CD4-positive, alpha-beta T cell treated with Interleukin-4 for 1 hour (primary cell): ENCODE data around the gene MYO5C.

Experiments
- DNase-seq, 2 donors: peaks; one replicate each; pipeline ENCODE4 v3.0.0-alpha.2; 2020 to 2022

The MYO5C gene

DNA sequence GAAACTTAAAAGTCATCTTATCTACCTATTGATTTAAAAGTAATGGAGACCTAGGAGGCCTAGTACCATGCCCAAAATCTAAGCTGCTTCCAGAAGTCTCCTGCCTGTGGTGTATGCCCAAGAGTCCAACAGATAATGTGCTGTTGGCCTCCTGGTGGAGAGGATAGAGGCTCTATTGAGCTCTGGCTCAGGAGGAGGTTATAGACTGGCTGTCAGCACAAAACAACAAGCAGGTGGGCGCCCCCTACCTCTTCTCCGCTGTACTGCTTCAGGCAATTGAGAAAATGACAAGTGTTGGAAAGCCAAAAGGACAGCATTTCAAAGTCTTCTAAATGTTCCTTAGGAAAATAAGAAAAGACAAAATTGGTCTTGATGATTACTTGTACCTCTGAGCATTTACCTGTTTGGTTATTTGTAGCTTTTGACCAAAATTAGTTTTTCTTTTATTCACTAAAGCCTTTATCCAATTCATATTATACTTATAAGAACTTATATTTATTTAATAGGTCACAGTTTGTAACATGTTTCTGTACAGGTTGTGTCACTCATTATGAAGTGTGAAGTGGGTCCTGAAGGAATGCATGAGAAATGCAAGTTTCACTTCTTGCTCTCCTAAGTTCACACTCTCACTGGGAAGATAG lies 87.2 kb downstream of the MYO5C start:
- DNase-seq, result peak; percentile 66 to 77

DNA sequence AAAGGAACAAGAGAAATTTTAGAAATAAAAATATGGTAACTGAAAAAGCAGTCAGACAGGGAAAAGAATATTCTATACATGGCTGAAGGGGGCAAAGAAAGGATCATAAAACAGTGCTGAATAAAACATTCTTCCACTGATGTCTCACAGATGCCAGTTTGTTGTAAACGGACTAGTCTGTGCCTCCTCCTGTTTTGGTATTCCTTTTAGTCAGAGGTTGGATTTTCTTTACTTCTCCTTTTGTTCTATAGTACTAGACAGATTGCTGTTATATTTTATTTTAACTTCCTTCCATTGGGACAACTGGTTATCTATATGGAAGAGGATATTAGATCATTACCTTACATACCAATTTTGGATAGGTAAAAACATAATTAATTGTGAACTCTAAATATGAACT lies 88.4 kb downstream of the MYO5C start:
- no peak for DNase-seq

GRCh38 chr15:52206446-52206845 lies 89.2 kb downstream of the MYO5C start:
- DNase-seq, result no peak

DNA sequence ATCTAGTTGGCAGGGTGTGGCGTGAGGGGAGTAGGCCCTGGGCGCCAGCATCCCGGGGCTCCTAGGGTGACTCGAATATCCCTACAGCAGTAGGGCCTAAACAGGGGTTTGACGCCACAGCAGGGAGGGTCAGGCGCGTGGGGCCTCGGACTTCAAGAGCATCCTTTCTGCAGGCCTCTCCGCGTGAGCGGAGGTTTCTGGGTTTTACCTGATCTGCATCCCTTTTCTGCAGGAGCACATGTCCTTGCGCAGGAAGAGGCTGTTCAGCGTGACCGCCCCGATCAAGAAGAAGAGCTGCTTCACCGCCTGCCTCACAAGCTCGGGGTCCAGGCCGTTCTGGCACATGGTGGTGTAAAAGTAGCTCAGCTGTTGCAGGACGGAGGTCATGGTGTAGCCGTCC lies 90.9 kb downstream of the MYO5C start:
- no peak for DNase-seq

GRCh38 chr15:52200831-52201365 lies 94.7 kb downstream of the MYO5C start:
- DNase-seq, result no peak

DNA sequence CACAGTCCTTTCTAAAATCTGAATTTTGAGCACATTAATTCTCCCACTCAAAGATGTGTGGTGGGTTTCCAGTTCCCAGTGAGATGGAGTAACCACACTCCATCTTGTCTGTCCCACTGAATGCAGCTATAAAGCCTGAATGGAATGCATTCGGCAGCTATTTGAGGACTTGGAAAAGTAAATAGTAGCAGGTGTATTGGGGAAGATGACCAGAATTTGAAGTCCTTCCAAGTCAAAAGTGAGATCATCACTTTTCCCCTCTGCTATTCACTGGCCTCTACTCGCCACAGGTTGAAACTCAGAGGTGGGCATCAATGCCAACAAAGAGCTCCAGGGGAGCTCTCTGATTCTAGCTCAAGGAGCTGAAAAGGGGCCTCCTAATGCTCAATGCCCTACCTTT lies 96.3 kb downstream of the MYO5C start:
- DNase-seq, result no peak

GRCh38 chr15:52196891-52197290 lies 98.7 kb downstream of the MYO5C start:
- no peak for DNase-seq

GRCh38 chr15:52193791-52194190 lies 101.8 kb downstream of the MYO5C start:
- no peak for DNase-seq

GRCh38 chr15:52193321-52193720 lies 102.3 kb downstream of the MYO5C start:
- no peak for DNase-seq

DNA sequence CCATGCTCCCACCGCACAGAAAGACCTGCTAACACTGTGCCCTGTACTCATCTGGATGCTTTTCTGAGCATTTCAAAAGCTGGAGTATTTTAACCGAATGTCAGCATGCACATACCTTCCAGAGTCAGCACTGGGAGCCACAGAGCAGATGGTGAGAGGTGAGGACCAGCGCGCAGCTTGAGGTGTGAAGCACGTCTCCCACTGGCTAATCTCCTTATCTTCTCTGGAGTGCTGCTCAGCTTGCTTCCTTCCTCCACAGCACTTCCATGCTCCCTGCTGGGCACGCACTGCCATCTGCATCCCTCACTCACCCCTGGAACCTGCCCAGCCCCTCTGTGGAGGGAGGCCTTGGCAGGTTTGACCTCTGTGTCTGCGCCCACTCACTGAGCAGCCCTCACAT lies 104.4 kb downstream of the MYO5C start, which contains the start of gene GNB5:
GNB5 (minus strand) TSS at position 186 of the 400 bp plus-strand sequence. CDS start 6,716 bp downstream, outside the sequence.
- DNase-seq, result no peak

- DNase-seq, result no peak
Measured at GRCh38 chr15:52186651-52187486, 108.7 kb downstream of the MYO5C start.

- DNase-seq, result no peak
Measured at GRCh38 chr15:52185151-52185561, 110.4 kb downstream of the MYO5C start.

- no peak for DNase-seq
Measured at GRCh38 chr15:52184721-52185120, 110.9 kb downstream of the MYO5C start.

DNA sequence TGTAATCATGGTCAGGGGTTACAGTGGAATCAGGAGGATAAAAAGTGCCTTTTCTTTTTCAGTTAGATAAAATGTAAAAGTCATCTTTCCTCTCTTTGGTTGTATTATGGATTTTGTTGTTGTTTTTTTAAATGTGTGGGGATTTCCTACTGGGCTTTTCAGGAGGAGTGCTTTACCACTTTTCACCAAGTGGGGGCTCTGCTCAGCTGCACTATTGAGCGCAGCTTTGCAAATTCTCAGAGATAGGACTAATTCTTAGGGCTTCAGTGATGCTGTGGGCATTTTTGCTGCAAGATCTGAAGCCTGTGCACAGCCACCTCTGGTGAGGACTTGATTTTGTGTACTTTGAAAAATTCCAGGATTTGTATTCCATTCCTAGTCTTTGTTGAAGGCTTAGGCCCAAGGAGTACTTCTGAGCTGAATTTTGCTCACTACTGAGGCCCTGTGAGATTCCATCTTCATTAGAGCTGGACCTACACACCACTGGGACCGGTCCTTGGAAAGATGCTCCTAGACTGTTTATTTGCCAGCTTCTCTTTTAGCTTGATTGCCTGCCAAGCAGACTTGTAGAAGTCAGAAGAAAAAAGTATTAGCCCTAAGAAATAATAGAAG lies 111.9 kb downstream of the MYO5C start:
- DNase-seq, result peak; percentile 24 to 35

DNA sequence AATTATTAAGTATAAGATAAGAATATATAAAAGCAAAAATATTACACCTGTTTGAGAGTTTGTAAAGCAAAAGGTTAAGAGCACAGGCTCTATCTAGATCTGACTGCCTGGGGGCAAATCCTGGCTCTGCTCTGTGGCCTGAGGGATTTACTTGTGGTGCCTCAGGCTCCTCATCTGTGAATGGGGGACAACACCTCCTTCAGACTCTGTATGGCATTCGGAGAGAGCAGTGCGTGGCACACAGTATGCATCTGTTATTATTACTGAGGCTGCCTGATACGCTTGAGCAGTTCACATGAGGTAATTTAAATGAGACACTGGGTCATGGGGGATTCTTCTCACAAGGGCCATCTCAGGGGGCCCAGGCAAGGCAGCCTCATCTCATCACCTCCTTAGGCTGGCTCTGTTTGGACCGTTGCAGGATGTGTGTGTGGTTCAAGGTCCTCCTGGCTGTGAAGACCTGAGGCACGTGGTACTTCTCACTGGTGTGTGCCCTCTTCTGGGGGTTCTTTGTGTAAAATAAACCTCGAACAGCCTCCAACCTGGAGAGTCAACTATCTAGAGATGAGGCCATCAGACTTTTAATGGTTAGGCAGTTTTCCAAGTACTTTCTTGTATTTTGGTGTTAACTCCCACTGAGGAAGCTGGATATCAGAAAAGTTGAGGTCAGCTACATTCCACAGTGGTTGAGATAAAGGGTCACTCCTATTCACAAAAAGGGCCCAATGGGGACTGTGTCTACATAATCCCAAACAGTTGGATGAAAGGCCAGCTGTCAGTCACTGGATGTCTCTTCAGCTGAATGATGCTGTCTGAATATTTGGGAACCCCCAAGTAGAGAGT lies 113.4 kb downstream of the MYO5C start:
- no peak for DNase-seq

GRCh38 chr15:52180851-52181450 lies 114.7 kb downstream of the MYO5C start:
- no peak for DNase-seq

DNA sequence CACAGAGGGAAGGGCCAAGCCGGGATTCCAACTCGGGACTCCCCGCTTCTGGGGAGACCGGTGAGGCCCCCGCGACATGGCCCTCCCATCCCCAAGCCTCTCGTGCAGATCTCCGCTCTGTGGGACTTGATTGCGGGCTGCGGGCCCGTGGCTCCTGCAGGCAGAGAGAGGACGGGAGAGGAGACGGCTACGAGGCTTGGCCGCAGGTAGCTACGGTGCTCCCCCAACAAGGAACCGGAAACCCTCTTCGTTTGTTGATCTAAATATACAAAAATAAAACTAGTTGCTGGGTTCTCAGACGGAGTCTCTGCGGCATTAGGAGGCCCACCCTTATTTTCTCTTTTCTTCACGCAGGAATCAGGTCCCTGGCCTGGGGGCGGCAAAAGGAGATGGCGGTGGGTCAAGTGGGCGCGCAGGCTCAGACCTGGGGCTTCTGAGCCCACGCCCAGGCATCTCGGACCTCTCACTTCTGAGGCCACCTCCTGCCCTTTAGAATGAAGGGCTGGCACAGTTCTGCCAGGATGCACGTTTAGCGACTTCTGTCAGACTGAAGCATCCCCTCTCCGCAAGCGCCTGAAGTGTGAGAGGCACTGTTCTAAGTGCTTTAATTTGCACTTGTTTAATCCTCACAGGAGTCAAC lies 115.3 kb downstream of the MYO5C start:
- DNase-seq, result peak; percentile 72 to 73

DNA sequence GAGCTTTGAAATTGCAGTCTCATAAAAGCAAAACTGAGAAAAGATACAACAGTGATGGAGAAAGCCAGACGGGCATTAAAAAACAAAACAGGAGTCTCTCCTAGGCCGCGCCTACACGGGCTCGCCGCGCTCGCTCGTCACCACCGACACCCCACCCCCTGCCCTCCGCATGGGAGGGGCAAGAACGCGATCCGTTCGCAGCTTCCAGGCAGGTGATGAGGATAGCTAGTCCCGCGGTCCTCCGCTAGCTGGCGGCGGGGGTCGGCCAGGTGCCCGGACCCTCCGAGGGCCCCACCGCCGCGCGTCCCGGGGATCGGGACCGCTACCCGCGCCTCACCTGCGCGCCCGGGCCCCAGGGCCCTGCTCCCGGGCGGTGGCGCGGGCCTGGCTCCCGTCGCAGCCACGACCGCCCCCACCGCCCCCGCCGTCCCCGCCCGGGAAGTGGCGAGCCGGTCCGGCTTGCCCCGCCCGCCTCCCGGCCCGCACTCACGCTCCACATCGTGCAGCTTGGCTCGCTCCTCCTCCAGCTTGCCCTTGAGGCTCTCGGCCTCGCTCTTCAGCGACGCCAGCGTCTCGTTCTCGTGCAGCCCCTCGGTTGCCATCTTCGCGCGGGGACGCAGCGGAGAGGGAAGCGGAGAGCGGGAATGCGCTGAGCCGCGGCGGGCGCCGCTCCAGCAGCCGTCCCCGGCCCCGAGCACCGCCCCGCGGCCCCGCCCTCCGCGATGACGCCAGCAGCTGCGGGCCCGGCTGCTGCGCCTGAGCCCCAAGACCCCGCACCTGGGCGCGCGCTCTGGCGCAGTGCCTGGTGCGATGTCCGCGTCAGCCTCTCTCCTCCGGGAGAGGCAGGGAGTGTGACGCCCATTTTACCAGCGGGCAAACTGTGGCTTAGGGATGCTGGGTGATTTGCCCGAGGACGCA lies 116.1 kb downstream of the MYO5C start:
- peak; percentile 90 for DNase-seq

GRCh38 chr15:52178765-52179164 lies 116.8 kb downstream of the MYO5C start:
- no peak for DNase-seq

DNA sequence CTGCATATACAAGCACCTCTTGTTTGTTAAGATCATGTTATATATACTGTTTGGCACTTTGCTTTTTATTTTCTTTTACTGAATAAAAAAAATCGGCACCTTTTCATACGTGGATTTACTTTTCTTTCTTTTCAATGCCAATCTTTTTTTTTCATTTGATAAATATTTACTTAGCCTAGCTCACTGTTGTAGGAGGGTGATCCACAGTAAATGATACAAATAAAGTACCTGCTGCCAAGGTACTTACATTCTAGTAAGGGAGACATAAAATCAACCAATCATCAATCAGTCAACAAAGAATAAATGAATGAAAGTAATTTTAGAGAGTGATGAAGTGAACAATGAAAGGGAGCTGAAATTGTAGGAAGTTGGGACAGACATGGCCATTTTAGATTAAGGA lies 122.7 kb downstream of the MYO5C start:
- DNase-seq, result no peak

DNA sequence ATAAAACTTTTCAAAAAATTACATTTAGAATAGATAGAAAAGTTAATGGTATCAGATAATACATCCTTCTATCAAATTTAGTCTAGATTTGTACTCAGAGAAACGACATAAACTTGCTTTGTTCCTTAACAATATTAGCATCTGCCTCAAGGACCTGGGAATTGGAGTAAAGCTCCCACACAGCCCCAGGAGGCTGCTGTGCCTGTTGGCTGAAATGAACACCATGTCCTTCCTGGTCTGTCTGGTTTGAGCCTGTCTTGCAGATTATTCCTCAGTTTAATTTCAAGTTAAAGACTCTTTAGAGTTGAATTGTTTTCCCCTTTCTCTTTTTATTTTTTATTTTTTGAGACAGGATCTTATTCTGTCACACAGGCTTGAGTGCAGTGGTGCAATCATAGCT lies 123.8 kb downstream of the MYO5C start:
- no peak for DNase-seq
